DMS53 treated with DMSO at 0.1 percent for 48 hours (cell line): Measurements from ENCODE around the gene CDC25A.
"Not testable (repeated sequence)": the region's sequence is repeated elsewhere in the genome, so short reads cannot be mapped to it uniquely, and the experiment has no call there.

Experiments
- DNase-seq: peaks from one replicate; lab custom pipeline; 2025; ENCODE audit not compliant: unreplicated experiment; lab: John Stamatoyannopoulos, UW

Gene CDC25A

DNA sequence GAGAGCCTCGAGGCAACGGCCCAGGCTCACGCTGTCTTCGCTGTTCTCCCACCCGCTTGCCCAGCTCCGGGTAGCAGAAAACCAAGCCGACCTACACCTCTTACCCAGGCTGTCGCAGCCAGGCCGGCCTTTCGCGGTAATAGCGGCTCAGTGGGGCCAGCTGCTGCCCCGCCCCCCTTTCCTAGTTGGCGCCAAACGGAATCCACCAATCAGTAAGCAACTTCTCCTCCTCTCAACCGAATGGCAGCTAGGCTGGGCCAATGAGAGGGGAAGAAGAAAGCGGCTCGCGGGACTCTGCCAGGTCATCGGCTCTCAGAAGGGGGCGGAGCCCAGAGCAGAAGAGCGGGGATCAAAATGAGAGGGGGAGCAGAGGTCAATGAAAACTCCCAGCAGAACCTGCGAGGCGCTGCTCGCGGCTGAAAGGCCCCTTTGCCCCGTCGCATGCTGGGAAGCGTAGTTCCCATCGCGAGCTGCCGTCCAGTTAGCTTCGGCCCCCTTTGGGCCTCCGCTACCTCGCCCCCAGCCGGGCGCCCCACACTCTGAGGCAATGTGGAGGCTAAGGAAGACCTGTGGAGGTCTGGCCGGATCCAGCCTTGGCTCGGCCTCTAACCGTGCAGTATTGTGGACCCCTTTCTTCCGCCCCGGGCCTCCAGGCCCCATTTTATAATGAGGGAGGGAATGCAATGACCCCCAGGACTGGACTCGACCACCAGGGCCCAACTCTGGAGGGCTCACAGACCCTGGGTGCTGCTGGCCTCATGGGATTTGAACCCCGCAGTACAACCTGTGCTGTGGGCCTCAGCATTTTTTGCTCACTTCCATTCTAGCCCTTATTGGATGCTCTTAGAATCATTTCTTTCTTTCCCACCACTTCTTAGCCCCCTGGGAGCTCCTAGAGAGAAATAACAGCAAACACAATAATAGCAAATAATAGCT lies at the start of gene CDC25A:
Gene CDC25A, minus strand, starts transcription at position 152 of the 936 bp plus-strand sequence. CDS start 470 bp downstream, outside the sequence.
- peak; percentile 76 for DNase-seq

DNA sequence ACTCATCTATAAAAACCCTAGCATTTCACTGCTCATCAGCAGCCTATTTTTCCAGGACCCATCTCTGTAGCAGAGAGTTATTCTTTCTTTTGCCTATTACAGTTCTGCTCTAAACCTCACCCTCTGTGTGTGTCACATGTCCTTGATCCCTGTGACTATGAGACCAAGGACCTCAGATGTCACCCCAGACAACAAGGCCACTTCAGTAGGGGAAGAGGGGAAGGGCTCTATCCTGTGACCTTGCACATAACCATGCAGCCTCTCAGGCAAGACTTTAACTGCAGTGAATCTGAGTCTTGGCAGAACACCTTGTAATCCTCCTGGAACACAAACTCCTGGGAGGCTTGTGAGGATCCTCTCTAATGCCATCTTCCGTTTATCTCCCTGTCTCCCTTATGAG lies 48.3 kb upstream of the CDC25A start:
- DNase-seq: no peak

DNA sequence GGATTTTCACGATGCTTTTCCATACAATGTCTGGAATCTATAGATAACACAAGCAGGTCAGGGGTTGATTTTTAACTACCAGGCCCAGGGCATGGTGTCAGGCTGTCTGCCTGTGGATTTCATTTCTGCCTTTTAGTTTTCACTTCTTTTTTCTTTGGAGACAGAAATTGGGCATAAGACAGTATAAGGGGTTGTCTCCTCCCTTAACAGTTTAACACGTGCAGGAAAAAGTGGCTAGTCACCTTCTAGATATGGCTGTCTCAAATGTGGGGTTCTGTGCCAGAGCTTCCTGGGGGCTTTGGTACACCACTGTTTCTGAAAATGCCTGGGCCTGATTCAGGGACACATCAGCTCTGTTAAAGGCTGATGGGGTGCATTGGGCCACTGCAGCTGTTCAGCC lies 45.3 kb upstream of the CDC25A start:
- no peak for DNase-seq

DNA sequence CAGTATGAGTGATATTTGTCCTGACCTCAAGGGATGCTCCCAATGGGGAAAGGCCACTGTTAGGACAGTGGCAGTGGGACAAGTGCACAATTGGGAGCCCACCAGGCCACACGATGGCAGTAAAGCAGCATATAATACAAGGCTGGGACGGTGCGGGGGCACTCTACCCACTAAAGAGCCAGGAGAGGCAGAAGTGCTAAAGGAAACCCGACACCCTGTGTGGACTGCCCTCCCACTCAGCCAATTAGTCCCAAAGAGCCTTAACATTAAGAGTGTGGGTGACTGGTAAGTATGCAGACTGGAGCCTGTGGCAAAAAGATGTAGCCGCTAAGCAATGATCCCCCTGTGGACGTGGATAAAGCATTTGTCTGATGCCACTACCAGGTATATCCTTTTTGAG lies 44.5 kb upstream of the CDC25A start:
- peak; percentile 31 for DNase-seq

DNA sequence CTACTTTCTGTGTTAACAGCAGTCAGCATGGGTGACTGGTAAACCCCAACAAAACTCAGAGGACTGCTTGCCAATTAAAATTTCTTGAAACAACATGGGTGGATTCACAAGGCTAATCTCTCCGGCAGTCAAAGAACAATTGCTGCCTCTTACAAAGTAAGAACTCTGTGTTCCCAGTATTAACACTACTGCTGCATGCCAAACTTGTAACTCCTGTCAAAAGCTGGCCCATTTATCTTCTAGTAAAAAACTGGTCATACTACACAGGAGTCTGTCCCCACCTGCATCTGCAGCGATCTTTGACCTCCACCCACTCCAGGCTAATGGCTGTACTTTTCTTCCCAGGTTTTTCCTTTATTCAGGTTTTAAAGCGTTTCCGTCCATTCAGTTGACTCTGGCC lies 44.0 kb upstream of the CDC25A start:
- DNase-seq: no peak

DNA sequence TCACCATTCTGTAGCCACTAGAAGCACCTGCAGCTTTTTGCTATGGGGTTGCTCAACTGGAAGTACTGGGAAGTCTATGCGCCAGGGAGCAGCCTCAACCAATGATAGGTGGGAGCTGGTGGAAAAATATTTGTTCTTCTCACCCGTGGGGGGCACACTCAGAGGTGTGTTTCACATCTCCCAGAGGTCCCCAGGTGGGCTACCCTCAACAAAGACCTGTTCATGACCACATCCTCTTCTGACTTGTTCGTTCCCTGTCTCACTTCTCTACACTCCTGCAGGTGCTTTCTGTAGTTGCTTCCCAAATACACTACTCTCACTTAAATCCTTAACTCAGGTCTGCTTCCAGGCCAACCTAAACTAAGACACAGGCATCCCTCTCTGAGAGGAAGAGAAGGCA lies 38.7 kb upstream of the CDC25A start:
- no peak for DNase-seq

DNA sequence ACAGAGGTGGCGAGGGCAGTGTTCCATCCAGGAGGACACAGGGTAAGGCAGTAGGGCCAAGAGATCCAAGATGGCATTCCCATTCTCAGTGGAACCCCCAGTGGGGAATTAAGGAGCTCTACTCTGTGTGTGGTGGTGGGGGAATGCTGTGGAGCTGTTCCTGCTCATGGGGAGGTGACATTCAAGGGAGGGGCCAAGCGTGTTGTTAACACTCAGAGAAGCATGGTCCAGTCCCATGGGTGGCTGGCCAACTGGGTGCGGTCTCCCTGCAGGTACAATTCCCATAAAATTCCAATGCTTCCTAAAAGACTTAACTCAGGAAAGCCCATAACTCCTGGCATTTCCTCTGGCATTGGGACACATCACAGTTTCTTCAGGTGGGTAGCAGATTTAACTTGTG lies 37.4 kb upstream of the CDC25A start:
- no peak for DNase-seq

DNA sequence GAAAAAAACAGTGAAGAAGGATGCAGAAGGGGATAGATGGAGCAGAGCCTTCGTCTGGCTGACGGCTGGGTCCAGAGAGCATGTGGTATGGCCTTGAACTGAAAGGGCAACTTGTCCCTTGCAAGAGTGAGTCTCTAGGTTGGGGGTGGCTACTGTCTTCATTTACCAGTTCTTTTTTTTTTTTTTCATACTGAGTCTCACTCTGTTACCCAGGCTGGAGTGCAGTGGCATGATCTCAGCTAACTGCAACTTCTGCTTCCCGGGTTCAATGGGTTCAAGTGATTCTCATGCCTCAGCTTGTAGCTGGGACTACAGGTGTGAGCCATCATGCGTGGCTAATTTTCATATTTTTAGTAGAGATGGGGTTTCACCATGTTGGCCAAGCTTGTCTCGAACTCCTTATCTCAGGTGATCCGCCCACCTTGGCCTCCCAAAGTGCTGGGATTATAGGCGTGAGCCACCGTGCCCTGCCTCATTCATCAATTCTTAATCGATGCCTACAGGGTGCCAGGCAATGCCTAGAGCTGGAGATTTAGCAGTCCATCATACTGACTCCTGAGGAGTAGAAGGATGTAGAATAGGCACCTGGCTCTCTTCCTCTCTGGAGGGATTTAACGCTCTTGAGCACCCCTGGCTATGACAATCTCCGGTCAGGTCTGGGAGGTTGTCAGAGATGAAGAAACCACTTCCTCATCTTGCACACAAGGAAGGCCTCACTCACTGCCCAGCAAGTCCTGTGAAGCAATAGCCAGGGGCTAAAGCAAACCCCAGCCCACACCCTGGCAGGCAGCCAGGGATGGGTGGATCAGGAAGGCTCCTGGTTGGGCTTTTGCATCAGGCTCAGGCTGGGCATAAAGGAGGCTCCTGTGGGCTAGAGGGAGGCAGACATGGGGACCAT lies 34.6 kb upstream of the CDC25A start, which contains the start of gene CAMP:
Gene CAMP, plus strand, starts transcription at position 880 of the 898 bp plus-strand sequence. Its CDS starts 17 bp downstream, at position 897.
- no peak for DNase-seq

DNA sequence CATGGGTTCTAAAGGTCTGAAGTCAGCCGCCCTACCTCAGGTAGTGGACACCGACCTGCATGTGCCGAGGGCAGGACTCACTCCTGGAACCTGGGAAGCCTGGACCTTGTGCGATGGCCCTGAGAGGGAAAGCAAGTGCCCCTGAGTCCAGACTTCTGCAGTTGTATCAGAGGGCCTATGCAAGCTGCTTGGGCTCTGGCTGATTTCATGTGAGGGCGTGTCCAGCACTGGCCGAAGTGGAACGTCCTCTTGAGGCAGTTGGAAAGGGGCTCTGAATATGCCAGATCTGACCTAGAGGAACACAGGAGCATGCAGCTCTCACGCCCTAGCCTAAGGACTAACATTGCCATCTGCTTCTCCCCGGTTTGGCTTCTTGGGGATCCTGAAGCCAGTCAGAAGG lies 32.5 kb upstream of the CDC25A start:
- no peak for DNase-seq

DNA sequence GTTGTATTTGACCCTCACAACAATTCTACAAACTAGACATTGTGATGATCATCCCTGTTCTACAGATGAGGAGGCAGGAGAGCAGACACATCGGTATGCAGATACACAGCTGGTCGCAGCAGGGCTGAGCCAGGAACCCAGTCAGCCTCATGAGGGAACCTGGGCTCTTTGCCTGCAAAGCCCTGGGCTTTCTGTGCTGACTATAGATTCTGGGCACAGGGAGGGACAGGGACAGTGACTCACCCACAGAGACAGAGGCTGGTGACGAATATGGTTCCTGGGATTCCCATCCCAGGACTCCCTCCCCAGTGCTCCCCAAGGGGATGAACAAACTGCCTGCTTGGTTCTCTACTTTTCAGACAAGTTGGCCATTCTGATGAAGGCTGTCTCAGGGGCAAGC lies 31.3 kb upstream of the CDC25A start:
- DNase-seq: no peak

DNA sequence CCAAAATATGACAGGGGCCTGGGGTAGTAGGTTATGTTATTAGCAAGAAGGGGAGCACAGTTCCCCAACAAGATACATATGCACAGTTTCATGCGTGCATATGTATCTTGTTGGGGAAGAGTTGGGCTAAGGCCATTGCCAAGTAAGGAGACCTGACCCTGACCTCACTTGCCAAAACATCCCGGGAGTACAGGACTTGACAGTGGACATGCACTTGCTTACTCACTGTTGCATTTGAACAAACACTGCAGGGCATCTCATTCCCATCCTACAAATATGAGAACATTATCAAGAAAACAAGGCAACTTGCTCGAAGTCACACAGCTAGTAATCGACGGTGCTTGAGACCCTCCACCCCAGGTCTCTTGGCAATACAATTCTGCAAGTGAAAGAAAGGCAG lies 30.3 kb upstream of the CDC25A start:
- no peak for DNase-seq

DNA sequence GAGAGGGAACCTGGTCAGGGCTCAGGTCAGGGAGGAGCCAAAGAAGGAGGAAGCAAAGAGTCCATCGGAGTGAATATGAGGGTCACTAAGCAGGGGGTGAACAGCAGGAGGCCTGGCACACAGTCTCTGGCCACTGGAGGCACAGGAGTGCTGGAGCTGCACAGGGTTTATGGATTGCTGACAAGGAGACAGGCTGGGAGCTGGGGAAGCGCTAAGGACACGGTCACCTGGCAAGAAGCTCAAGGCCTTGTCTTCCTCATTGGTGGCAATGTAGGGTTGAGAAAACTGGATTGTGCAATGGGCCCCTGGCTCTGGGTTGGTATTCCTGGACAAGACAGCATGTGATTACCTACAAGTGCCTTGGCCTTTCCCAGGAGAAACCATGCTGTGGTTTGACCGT lies 29.2 kb upstream of the CDC25A start:
- no peak for DNase-seq

DNA sequence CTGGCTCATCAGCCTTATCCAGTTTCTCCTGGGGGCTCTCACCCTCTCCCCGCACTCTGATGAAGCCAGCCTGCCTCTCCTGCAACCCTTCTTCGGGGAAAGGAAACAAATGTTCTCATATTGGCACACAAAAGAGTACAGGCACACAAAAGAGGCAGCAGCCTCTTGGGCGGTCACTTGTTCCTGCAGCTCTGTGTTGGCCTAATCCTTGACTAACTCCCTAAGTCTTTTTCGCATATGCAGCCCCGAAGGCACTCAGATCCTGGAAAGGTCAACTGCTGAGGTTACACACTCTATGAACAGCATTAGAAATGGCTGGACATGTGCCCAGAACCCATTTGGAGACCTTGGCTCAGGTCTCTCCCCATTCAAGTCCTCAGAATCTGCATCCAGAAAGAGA lies 27.7 kb upstream of the CDC25A start:
- DNase-seq: no peak

DNA sequence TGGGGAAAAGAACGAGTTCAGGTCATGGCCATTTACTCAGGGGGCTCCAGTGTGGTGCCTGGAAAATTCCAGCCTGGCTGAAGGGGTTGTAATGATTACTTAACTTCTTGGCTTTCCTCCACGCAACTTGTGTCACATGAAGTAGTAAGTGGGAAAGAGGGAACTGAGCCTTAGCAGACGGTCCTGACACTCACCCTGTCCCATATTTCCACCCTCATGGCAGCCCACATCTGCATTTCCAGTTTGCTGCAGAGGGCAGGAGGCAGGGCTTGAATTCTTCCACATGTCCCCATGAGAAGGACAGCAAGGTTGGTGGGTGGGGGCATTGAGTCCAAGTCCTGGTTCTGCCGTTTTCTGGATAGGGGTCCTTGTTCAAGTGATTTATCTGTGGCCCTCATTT lies 27.2 kb upstream of the CDC25A start:
- DNase-seq: no peak

DNA sequence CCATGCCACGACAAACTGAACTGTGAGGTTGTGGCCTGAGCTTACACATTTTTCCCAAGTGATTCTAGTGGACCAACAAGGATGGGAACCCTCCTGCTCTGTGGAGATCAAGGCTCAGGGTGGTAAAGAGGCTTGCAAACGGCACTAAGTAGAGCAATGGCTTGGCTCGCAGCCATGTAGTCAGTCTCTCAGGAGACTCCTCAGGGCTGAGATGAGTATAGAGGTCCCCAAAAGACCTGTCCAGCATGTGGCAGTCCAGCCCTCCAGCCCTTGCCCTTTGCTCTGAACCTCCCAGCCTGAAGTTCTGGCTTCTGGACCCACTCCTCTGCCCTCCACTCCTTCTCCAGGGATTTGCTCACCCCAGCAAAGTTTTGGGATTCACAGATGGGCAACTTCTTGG lies 26.8 kb upstream of the CDC25A start:
- DNase-seq: no peak

DNA sequence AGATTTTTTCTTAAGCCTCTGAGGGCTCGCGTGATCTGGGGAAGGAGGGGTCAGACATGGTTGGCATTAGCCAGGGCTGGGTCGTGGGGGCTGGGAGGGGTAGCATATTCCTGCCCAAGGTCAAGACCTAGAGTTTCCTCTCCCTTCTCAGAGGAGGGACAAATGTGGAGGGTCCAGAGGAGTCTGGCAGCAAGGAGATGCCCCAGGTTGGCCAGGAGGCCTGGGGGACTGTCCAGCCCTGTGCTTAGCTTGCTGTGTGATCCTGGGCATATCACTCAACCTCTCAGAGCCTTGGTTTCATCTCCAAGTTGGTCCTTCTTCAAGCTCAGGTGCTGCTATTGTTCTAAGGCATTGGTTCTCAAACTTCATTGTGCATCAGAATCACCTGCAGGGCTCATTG lies 26.0 kb upstream of the CDC25A start:
- DNase-seq: no peak

DNA sequence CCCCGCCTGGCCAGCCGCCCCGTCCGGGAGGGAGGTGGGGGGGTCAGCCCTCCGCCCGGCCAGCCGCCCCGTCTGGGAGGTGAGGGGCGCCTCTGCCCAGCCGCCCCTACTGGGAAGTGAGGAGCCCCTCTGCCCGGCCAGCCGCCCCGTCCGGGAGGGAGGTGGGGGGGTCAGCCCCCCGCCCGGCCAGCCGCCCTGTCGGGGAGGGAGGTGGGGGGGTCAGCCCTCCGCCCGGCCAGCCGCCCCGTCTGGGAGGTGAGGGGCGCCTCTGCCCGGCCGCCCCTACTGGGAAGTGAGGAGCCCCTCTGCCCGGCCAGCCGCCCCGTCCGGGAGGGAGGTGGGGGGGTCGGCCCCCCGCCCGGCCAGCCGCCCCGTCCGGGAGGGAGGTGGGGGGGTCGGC lies 23.6 kb upstream of the CDC25A start:
- not testable (repeated sequence) for DNase-seq

DNA sequence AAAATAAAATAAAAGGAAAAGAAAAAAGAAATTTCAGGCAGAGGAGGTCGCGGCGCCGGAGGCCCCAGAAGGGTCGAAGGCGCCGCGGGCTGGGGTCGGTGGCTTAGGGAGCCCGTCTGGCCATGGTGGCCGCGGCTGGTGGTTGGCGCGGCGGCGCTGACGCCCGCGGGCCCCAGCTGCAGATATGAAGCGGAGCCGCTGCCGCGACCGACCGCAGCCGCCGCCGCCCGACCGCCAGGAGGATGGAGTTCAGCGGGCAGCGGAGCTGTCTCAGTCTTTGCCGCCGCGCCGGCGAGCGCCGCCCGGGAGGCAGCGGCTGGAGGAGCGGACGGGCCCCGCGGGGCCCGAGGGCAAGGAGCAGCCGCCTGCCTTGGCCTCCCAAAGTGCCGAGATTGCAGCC lies 22.3 kb upstream of the CDC25A start:
- DNase-seq: not testable (repeated sequence)

DNA sequence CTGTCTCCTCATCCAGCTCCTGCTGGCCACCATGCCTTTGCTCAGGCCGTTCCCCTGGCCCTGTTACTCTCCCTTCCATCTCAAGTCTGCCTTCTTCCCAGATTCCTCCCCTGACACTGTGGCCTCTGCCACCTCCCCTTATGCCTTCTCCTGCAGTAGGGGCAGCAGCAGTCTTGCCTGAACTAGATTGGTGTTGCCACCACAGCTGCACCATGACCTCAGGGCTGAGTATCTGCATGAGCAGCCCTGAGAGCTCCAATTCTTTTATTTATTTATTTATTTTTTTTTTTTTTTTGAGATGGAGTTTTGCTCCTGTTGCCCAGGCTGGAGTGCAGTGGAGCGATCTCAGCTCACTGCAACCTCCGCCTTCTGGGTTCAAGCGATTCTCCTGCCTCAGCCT lies 21.2 kb upstream of the CDC25A start:
- no peak for DNase-seq

DNA sequence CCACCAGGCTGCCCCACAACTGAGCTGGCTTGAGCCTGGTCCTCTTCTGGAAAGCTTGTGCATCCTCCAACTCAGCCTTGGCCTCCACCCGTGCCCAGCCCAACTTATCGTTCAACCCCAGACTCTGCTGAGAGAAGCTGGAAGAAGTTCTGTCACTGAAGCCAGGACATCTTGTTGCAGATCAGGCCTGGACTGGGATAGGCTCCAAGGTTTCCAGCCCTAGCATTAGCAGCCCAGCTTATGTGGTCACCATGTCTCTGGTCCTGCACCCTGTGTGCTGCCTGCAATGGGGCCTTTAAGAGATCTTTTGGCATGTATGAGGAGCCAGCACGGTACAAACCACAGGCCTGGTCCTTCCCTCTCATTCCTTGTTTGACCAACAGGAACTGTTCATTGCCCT lies 19.9 kb upstream of the CDC25A start:
- no peak for DNase-seq

DNA sequence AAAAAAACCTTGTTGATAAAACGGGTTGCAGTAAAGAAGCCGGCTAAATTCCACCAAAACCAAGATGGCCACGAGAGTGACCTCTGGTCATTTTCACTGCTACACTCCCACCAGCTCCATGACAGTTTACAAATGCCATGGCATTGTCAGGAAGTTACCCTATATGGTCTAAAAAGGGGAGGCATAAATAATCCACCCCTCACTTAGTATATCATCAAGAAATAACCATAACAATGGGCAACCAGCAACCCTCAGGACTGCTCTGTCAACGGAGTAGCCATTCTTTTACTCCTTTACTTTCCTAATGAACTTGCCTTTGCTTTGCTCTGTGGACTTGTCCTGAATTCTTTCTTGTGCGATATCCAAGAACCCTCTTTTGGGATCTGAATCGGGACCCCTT lies 14.4 kb upstream of the CDC25A start:
- no peak for DNase-seq

DNA sequence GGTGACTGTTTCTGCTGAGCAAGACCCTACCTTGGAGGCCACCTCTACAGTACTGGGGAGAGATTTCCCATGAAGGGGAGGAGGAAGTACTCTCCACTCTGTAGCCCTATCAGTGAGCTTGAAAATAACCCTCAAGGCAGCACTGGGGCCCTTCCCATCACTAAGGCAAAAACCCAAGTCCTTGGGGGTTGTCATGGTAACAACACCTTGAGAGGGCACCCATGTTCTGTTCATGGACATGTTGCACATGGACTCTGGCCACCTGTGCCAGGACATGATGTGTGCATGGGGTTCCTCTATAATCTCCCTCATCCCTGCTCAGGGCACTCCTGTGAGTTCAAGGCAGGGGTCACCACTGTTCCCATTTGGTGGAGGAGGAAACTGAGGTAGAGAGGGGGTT lies 10.9 kb upstream of the CDC25A start:
- no peak for DNase-seq
